Tibial artery (tissue), 4 donors: ENCODE results near the gene KRT16.

Experiments
- DNase-seq, 2 donors: peaks; one replicate each; pipeline ENCODE4 v3.0.0-alpha.2; 2019
- H3K27ac ChIP-seq, 2 donors: fragments of 200-600 bp; sonication (generic) in 1 of 2; 1 replicate in 1 of 2; 2 replicates in 1 of 2; pipeline ENCODE4 v1.5.1; 2018 to 2019; ENCODE audit warnings: mild to moderate bottlenecking in 1 of 2
- H3K27me3 ChIP-seq, 2 donors: fragments of 200-600 bp; sonication (generic) in 1 of 2; one replicate each; pipeline versions ENCODE4 v1.5.1 to v1.6.0; 2016 to 2019
- H3K36me3 ChIP-seq, 3 donors: fragments of 200-600 bp; sonication (generic) in 2 of 3; one replicate each; pipeline ENCODE4 v1.5.1; 2016 to 2019; ENCODE audit warnings: mild to moderate bottlenecking in 2 of 3
- H3K4me1 ChIP-seq, 4 donors: fragments of 200-600 bp; sonication (generic) in 2 of 4; 1 replicate in 3 of 4; 2 replicates in 1 of 4; pipeline ENCODE4 v1.5.1; 2016 to 2019
- H3K4me3 ChIP-seq, 2 donors: fragments of 200-600 bp; sonication (generic) in 1 of 2; 1 replicate in 1 of 2; 2 replicates in 1 of 2; pipeline ENCODE4 v1.5.1; 2018 to 2019; ENCODE audit warnings: mild to moderate bottlenecking in 2 of 2
- H3K9me3 ChIP-seq, 3 donors: fragments of 200-600 bp; sonication (generic) in 1 of 3; one replicate each; pipeline ENCODE4 v1.5.1; 2016 to 2019
- intact Hi-C: fragments of 100-400 bp; cut with DNase I; formaldehyde crosslinking; loops from one replicate; pipeline ENCODE4 v1.15.0; 2023; ENCODE audit warnings: low total_unique reads
- TF ChIP-seq, protein P1 (sequence below), 2 experiments: fragments of 200-600 bp in 1 of 2; fragments of 450-650 bp in 1 of 2; IDR thresholded peaks; one replicate each; pipeline ENCODE4 v1.5.1; 2017 to 2019; ENCODE audit warnings: antibody characterized with exemption in 2 of 2, mild to moderate bottlenecking in 1 of 2, moderate library complexity in 1 of 2

KRT16 gene

DNA sequence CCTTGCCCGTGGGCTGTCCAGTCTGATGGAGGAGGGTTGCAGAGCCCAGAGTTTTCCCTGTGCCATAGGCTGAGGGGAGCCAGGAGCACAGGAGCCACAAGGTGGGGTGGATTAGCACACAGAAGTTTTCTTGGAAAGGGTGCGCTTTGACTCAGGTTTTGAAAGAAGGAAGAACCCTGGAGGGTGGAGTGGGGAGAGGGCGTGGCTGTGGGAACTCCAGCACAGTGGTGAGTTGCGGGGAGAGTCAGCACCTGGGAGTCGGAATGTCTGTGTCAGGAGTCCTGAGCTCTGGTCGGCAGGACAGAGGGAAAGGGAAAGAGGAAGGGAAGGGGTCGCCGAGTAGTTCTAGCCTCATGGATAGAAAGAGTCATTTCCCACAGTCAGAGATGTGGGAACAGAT, 17.0 kb downstream of the KRT16 start:
- Histone ChIP-seq H3K36me3 (no peaks in the 10 kb centered on the region), H3K9me3 (no peaks in the 10 kb centered on the region), H3K4me3 (no peak overlapping the region), H3K4me1 (no peaks in the 10 kb centered on the region), H3K27ac (no peak overlapping the region), H3K27me3 (peaks cover 0 to 8% of the 10 kb centered on the region in 2 donors)
- intact Hi-C loops: no loop called here
- TF ChIP-seq, protein P1, sequence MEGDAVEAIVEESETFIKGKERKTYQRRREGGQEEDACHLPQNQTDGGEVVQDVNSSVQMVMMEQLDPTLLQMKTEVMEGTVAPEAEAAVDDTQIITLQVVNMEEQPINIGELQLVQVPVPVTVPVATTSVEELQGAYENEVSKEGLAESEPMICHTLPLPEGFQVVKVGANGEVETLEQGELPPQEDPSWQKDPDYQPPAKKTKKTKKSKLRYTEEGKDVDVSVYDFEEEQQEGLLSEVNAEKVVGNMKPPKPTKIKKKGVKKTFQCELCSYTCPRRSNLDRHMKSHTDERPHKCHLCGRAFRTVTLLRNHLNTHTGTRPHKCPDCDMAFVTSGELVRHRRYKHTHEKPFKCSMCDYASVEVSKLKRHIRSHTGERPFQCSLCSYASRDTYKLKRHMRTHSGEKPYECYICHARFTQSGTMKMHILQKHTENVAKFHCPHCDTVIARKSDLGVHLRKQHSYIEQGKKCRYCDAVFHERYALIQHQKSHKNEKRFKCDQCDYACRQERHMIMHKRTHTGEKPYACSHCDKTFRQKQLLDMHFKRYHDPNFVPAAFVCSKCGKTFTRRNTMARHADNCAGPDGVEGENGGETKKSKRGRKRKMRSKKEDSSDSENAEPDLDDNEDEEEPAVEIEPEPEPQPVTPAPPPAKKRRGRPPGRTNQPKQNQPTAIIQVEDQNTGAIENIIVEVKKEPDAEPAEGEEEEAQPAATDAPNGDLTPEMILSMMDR (IDR thresholded peaks at IDR 0.05): no peak
- no peak for DNase-seq

DNA sequence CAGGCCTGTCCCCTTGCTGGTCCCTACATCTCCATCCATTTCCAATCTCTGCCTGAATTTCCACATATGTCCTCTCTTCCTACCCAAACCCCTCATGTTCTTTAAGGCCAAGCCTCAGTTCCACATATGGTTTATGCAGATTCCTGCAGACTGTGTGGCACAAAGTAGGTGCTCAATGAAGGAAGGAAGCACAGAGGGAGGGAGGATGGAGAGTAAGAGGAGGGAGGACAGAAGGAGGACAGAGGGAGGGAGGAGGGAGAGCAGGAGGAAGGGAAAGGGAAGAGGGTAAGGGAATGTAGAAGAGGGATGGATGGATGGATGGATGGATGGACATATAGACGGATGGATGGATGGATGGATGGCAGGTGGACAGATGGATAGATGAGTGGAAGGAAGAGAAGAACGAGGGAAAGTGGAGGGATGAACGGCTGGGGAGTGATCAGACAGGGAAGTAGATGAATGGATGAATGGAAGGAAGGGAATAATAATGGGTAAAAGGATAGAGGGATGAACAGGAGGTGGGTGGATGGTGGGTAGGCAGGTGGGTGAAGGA, 18.1 kb downstream of the KRT16 start:
- TF ChIP-seq, protein P1 (IDR thresholded peaks at IDR 0.05): no peak
- Histone ChIP-seq H3K9me3 (no peaks in the 10 kb centered on the region), H3K27ac (no peak overlapping the region), H3K36me3 (no peaks in the 10 kb centered on the region), H3K4me3 (no peak overlapping the region), H3K4me1 (peaks cover 0 to under 1% (median under 1%) of the 10 kb centered on the region in 4 donors), H3K27me3 (peaks cover 0 to 8% of the 10 kb centered on the region in 2 donors)
- intact Hi-C loops: no loop called here
- no peak for DNase-seq

DNA sequence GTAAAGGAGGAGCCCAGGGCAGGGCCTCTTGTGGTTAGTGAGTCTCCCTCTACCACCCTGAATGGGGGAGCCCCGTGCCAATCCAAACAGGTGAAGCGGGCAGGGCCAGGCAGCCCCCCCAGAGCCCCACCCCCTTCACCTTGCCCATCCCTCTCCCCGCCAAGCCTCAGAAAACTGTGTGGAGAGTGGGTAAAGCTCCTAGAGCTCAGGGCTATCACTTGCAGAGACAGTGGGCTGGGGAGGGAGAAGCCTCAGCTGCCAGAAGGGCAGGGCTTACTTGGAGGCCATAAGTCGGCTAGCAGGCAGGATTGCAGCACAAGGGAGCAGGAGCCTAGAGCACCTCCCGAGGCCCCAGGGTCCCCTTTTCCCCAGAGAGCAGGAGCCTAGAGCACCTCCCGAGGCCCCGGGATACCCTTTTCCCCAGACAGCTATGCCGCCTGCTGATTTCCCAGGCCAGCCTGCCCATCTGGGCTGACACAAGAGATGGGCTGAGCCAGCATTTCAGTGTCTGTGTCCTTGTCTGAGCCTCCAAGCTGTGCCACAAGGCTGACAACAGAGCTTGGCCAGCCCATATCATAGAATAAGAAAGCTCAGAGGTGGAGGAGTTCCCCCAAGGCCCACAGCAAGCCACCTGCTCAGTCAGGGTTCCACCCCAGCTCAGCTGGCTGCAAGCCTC, 19.1 kb downstream of the KRT16 start:
- TF ChIP-seq, protein P1 (IDR thresholded peaks at IDR 0.05): no peak
- Histone ChIP-seq H3K36me3 (no peaks in the 10 kb centered on the region), H3K27me3 (peaks cover 0 to 8% of the 10 kb centered on the region in 2 donors), H3K4me1 (peaks cover 0 to 8% (median 3%) of the 10 kb centered on the region in 4 donors), H3K4me3 (no peak overlapping the region), H3K9me3 (no peaks in the 10 kb centered on the region), H3K27ac (no peak overlapping the region)
- no peak for DNase-seq
- intact Hi-C loops: no loop called here

DNA sequence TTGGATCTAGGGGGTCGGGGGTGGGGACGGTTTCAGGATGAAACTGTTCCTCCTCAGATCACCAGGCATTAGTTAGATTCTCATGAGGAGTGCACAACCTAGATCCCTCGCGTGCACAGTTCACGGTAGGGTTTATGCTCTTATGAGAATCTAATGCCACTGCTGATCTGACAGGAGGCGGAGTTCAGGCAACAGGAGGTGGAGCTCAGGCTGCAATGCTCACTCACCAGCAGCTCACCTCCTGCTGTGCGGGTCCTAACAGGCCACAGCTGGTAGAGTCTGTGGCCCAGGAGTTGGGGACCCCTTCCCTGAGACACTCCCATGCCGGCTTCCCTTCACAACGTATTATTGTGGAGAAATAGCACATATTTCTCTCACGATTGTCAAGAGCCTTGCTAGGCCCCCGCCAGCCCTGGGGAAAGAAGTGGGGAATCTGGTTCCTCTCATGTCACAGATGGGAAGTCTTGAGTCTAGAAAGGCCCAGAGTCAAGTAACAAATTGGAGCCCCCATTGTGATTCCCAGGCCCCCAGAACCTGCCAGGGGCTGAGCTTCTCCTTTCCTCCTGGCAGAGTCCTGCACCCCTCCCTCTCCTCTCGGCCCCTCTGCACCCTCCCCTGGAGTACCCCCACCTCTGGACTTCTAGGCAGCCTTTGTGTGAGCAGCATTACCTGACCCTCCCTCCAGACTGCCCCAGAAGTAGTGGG, 19.8 kb downstream of the KRT16 start:
- H3K4me3 ChIP-seq: no peak overlapping the region
- no peaks in the 10 kb centered on the region for H3K9me3 ChIP-seq
- H3K27ac ChIP-seq: no peak overlapping the region
- H3K4me1 ChIP-seq: peaks cover 0 to 14% (median 4%) of the 10 kb centered on the region in 4 donors
- no peaks in the 10 kb centered on the region for H3K36me3 ChIP-seq
- TF ChIP-seq, protein P1 (IDR thresholded peaks at IDR 0.05): no peak
- no peak for DNase-seq
- intact Hi-C loops: no loop called here
- peaks cover 0 to 8% of the 10 kb centered on the region in 2 donors for H3K27me3 ChIP-seq

DNA sequence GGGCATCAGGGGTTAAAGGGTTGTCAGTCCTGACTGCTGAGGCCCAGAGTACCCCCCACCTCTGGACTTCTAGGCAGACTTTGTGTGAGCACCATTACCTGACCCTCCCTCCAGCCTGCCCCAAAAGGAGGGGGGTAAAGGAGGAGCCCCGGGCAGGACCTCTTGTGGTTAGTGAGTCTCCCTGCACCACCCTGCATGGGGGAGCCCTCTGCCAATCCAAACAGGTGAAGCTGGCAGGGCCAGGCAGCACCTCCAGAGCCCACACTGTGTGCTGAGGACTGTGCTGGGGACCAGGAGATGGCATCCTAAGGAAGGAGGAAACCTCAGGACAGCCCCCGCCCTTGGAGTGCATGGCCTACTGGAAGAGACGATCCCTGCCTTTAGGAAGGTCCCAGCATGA, 23.3 kb downstream of the KRT16 start:
- H3K4me3 ChIP-seq: no peak overlapping the region
- TF ChIP-seq, protein P1 (IDR thresholded peaks at IDR 0.05): no peak
- H3K27ac ChIP-seq: no peak overlapping the region
- H3K9me3 ChIP-seq: no peaks in the 10 kb centered on the region
- H3K36me3 ChIP-seq: no peaks in the 10 kb centered on the region
- H3K4me1 ChIP-seq: peaks cover 0 to 14% (median 4%) of the 10 kb centered on the region in 4 donors
- H3K27me3 ChIP-seq: peaks cover 0 to 8% of the 10 kb centered on the region in 2 donors
- intact Hi-C loops: no loop called here
- no peak for DNase-seq
